SK-N-SH (cell line): ENCODE measurements around the gene SKOR2. TPM values are rescaled to one million over a fixed set of nuclear protein-coding genes. Genes with fewer than 3 reads are reported as not detected.

Source experiments
- CTCF ChIA-PET: fragments of 300-600, 350-600 bp; formaldehyde crosslinking; extraction: SDS; loops from one replicate; lab custom pipeline; 2021; lab: Yijun Ruan, JAX
- POLR2A ChIA-PET: fragments of 350-600 bp; sonication (Branson Sonifier 250); formaldehyde crosslinking; extraction: SDS; loops from one replicate; lab custom pipeline; 2020; ENCODE audit warnings: antibody characterized with exemption, inconsistent platforms; lab: Yijun Ruan, JAX
- DNase-seq: peaks from one replicate; pipeline ENCODE4 v3.0.0; 2012
- H2AFZ ChIP-seq: fragments of 200-600 bp; sonication (generic); 2 replicates; pipeline ENCODE4 v1.8.1; 2016; ENCODE audit warnings: antibody characterized with exemption, mild to moderate bottlenecking, low read depth
- H3F3A ChIP-seq: fragments of 200-600 bp; sonication (generic); replicated peaks from 2 replicates; pipeline ENCODE3; 2016; ENCODE audit warnings: antibody characterized with exemption, mild to moderate bottlenecking; ENCODE audit not compliant: insufficient read depth
- H3K27ac ChIP-seq, 2 experiments: fragments of 200-500 bp in 1 of 2; fragments of 200-600 bp in 1 of 2; sonication (Bioruptor generic) in 1 of 2; sonication (generic), shearing (Covaris generic) in 1 of 2; 2 replicates each; pipeline versions ENCODE4 v1.5.1 to v1.6.1; 2014 to 2016; ENCODE audit warnings: low read depth in 2 of 2, inconsistent platforms in 1 of 2, low read length in 1 of 2, mild to moderate bottlenecking in 1 of 2, mixed read lengths in 1 of 2
- H3K27me3 ChIP-seq: fragments of 200-600 bp; sonication (generic), shearing (Covaris generic); 2 replicates; pipeline ENCODE4 v1.6.1; 2016; ENCODE audit warnings: mixed run types; ENCODE audit not compliant: insufficient read depth
- H3K36me3 ChIP-seq, 2 experiments: fragments of 200-500 bp in 1 of 2; fragments of 200-600 bp in 1 of 2; sonication (Bioruptor generic) in 1 of 2; sonication (generic) in 1 of 2; replicated peaks in 1 of 2; 2 replicates each; pipeline versions ENCODE3 to v1.5.1; 2014 to 2016; ENCODE audit warnings: low read length in 1 of 2, mild to moderate bottlenecking in 1 of 2; ENCODE audit not compliant: insufficient read depth in 2 of 2, control insufficient read depth in 1 of 2
- H3K4me1 ChIP-seq, 2 experiments: fragments of 200-500 bp in 1 of 2; fragments of 200-600 bp in 1 of 2; sonication (Bioruptor generic) in 1 of 2; sonication (generic), shearing (Covaris generic) in 1 of 2; 2 replicates each; pipeline versions ENCODE4 v1.5.1 to v1.6.1; 2014 to 2016; ENCODE audit warnings: low read depth in 1 of 2, low read length in 1 of 2, mixed run types in 1 of 2; ENCODE audit not compliant: insufficient read depth in 2 of 2, control insufficient read depth in 1 of 2
- H3K4me2 ChIP-seq: fragments of 200-600 bp; sonication (generic), shearing (Covaris generic); 2 replicates; pipeline ENCODE4 v1.6.1; 2017; ENCODE audit warnings: mixed run types
- H3K4me3 ChIP-seq, 2 experiments: fragments of 200-500 bp in 1 of 2; fragments of 200-600 bp in 1 of 2; sonication (Bioruptor generic) in 1 of 2; sonication (generic), shearing (Covaris generic) in 1 of 2; 2 replicates each; pipeline versions ENCODE4 v1.5.1 to v1.8.1; 2014 to 2016; ENCODE audit warnings: low read depth in 2 of 2, inconsistent platforms in 1 of 2, low read length in 1 of 2, mild to moderate bottlenecking in 1 of 2, mixed read lengths in 1 of 2, moderate library complexity in 1 of 2
- H3K79me2 ChIP-seq: fragments of 200-600 bp; sonication (generic); 2 replicates; pipeline ENCODE4 v1.8.1; 2017; ENCODE audit warnings: mild to moderate bottlenecking; ENCODE audit not compliant: insufficient read depth
- H3K9ac ChIP-seq: fragments of 200-600 bp; sonication (generic); 2 replicates; pipeline ENCODE4 v1.6.1; 2017; ENCODE audit warnings: mixed run types
- H3K9me2 ChIP-seq: fragments of 200-600 bp; sonication (generic); 2 replicates; pipeline ENCODE4 v1.6.1; 2017; ENCODE audit warnings: mixed run types
- H3K9me3 ChIP-seq: fragments of 200-600 bp; sonication (generic); 2 replicates; pipeline ENCODE4 v1.6.1; 2017; ENCODE audit warnings: mixed run types, mild to moderate bottlenecking, moderate library complexity
- H4K20me1 ChIP-seq: fragments of 200-600 bp; sonication (generic); 2 replicates; pipeline ENCODE4 v1.6.1; 2017; ENCODE audit warnings: mild to moderate bottlenecking, mixed run types; ENCODE audit not compliant: insufficient read depth
- ELF1 ChIP-seq: IDR thresholded peaks from 2 replicates; pipeline ENCODE4 v1.4.0; 2012
- FOXM1 ChIP-seq: IDR thresholded peaks from 2 replicates; pipeline ENCODE4 v1.4.0; 2012; ENCODE audit warnings: low read depth, mild to moderate bottlenecking
- GABPA ChIP-seq: IDR thresholded peaks from 2 replicates; pipeline ENCODE4 v1.4.0; 2012; ENCODE audit warnings: low read depth, mild to moderate bottlenecking
- IRF3 ChIP-seq: fragments of 150-350 bp; IDR thresholded peaks from 2 replicates; pipeline ENCODE4 v1.6.1; 2016; ENCODE audit warnings: mild to moderate bottlenecking, low read depth, low read length
- JUND ChIP-seq: IDR thresholded peaks from 2 replicates; pipeline ENCODE4 v1.4.0; 2012
- MEF2A ChIP-seq: IDR thresholded peaks from 2 replicates; pipeline ENCODE4 v1.4.0; 2012; ENCODE audit warnings: low read depth, borderline replicate concordance
- NFIC ChIP-seq: IDR thresholded peaks from 2 replicates; pipeline ENCODE4 v1.4.0; 2012; ENCODE audit warnings: borderline replicate concordance
- PBX3 ChIP-seq: IDR thresholded peaks from 2 replicates; pipeline ENCODE4; 2012
- POLR2AphosphoS5 ChIP-seq: IDR thresholded peaks from 2 replicates; pipeline ENCODE4 v1.6.1; 2012; ENCODE audit warnings: low read depth, low read length
- RXRA ChIP-seq: IDR thresholded peaks from 2 replicates; pipeline ENCODE4 v1.4.0; 2012; ENCODE audit warnings: low read depth, mild to moderate bottlenecking, borderline replicate concordance
- SMC3 ChIP-seq: IDR thresholded peaks from 2 replicates; pipeline ENCODE4 v1.6.1; 2012; ENCODE audit warnings: low read depth, low read length, improper control_type of control experiment
- TCF12 ChIP-seq: IDR thresholded peaks from 2 replicates; pipeline ENCODE4 v1.4.0; 2012
- USF1 ChIP-seq: IDR thresholded peaks from 2 replicates; pipeline ENCODE4 v1.4.0; 2012; ENCODE audit warnings: low read depth, borderline replicate concordance
- USF2 ChIP-seq: fragments of 150-350 bp; IDR thresholded peaks from 2 replicates; pipeline ENCODE4 v1.6.1; 2017; ENCODE audit warnings: antibody characterized with exemption, low read length, low read depth, borderline replicate concordance
- YY1 ChIP-seq: IDR thresholded peaks from 2 replicates; pipeline ENCODE4 v1.4.0; 2012; ENCODE audit warnings: low read depth, mild to moderate bottlenecking
- ZBTB33 ChIP-seq: IDR thresholded peaks from 2 replicates; pipeline ENCODE4 v1.4.0; 2012; ENCODE audit warnings: low read depth, borderline replicate concordance
- WGBS: methylation state at CpG from one replicate; pipeline ENCODE4 v1.1.6; 2017; ENCODE audit warnings: low lambda C conversion rate; 5-methylcytosine and 5-hydroxymethylcytosine counted together
- polyA plus RNA-seq, 3 experiments: library from polyadenylated mRNA; depleted of rRNA; stranded (reverse); fragments of >200 nt; gene quantifications; 2 replicates each; pipeline ENCODE4 v1.2.3, GENCODE V29; 2012

SKOR2 gene
- polyA plus RNA-seq, 1 of the 3 experiments (the other 2 are of a cell fraction): not detected

- Histone ChIP-seq H4K20me1 (no peaks in the 10 kb centered on the region), H3K9ac (no peak overlapping the region), H3K27ac (no peak overlapping the region), H3K9me2 (no peaks in the 10 kb centered on the region), H3K9me3 (no peaks in the 10 kb centered on the region), H3K4me3 (no peak overlapping the region), H3K4me1 (no peaks in the 10 kb centered on the region), H3K4me2 (no peak overlapping the region), H3K36me3 (no peaks in the 10 kb centered on the region), H3F3A (no peaks in the 10 kb centered on the region), H2AFZ (no peak overlapping the region), H3K27me3 (no peaks in the 10 kb centered on the region), H3K79me2 (no peaks in the 10 kb centered on the region)
- POLR2A ChIA-PET: no interaction called here
- WGBS: 79% methylated on average over 2 of the region's 2 CpGs
- no peak for TF ChIP-seq JUND
- TF ChIP-seq PBX3: no peak
- TF ChIP-seq POLR2AphosphoS5: no peak
- TF ChIP-seq IRF3: no peak
- TF ChIP-seq ELF1: no peak
- no peak for TF ChIP-seq FOXM1
- no peak for DNase-seq
- CTCF ChIA-PET: interaction anchor here (1.0 to 3.7 kb wide), 3 partner anchors 9 to 17 kb away, joined by 5 to 21 read pairs (median 5); no protein-coding TSS in a partner anchor
These were observed 59.5 kb downstream of the SKOR2 start for GRCh38 chr18:47191961-47192360.

GRCh38 chr18:47187721-47188120, 63.7 kb downstream of the SKOR2 start:
- no peak overlapping the region for H2AFZ ChIP-seq
- ChIA-PET CTCF (interaction anchor here (0.7 to 1.2 kb wide), 3 partner anchors 17 to 561 kb away, joined by 3 to 4 read pairs (median 4); no protein-coding TSS in a partner anchor), POLR2A (no interaction called here)
- no peaks in the 10 kb centered on the region for H4K20me1 ChIP-seq
- H3F3A ChIP-seq: no peaks in the 10 kb centered on the region
- H3K4me3 ChIP-seq: no peak overlapping the region
- H3K27ac ChIP-seq: no peak overlapping the region
- H3K36me3 ChIP-seq: no peaks in the 10 kb centered on the region
- H3K9me3 ChIP-seq: no peaks in the 10 kb centered on the region
- 73% methylated on average over 7 of the region's 7 CpGs for WGBS
- no peaks in the 10 kb centered on the region for H3K4me1 ChIP-seq
- H3K9me2 ChIP-seq: no peaks in the 10 kb centered on the region
- no peaks in the 10 kb centered on the region for H3K27me3 ChIP-seq
- H3K79me2 ChIP-seq: no peaks in the 10 kb centered on the region
- TF ChIP-seq TCF12 (no peak), PBX3 (no peak), SMC3 (no peak), GABPA (no peak), MEF2A (no peak), IRF3 (no peak), FOXM1 (no peak), USF2 (no peak), RXRA (no peak), POLR2AphosphoS5 (no peak), NFIC (no peak), YY1 (no peak), ZBTB33 (no peak), USF1 (no peak)
- H3K4me2 ChIP-seq: no peak overlapping the region
- no peak for DNase-seq
- no peak overlapping the region for H3K9ac ChIP-seq
